ENCODE measurements around the gene PI4K2A. TPM values are rescaled to one million over a fixed set of nuclear protein-coding genes. Genes with fewer than 3 reads are reported as not detected.

Gene PI4K2A
- total RNA-seq: 10 to 100 TPM; 18.0 to 22.9 TPM

DNA sequence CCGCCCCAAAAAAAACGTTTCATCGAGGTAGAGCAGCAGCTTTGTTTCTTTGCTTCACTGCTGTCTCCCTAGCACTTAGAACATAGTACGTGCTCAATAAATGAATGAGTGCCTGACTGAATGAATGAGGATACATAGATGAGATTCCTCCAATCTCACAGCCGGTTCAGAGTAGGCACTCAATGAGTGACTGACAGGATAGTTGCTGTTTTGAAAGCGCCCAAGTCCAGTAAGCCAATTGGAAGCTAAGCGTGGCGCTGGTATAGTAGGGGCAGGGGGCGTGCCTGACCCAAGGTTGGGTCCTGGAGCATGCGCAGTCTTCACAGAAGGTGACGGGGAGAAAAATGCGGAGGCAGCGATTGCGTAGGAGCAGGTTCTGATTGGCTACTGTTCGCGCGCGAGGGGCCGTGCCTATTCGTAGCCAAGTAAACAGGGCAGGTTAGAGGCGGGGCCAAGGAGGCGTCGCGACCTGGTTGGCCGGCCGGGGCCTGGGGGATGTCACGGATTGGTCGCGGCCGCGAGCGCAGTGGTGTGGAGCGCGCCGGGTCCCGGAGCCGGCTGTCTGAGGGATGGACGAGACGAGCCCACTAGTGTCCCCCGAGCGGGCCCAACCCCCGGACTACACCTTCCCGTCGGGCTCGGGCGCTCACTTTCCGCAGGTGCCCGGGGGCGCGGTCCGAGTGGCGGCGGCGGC is at the start of gene PI4K2A:
Gene PI4K2A (plus strand): TSS at position 498 of the 694 bp plus-strand sequence. CDS start 72 bp downstream, at position 570.
- TF ChIP-seq, protein P1, sequence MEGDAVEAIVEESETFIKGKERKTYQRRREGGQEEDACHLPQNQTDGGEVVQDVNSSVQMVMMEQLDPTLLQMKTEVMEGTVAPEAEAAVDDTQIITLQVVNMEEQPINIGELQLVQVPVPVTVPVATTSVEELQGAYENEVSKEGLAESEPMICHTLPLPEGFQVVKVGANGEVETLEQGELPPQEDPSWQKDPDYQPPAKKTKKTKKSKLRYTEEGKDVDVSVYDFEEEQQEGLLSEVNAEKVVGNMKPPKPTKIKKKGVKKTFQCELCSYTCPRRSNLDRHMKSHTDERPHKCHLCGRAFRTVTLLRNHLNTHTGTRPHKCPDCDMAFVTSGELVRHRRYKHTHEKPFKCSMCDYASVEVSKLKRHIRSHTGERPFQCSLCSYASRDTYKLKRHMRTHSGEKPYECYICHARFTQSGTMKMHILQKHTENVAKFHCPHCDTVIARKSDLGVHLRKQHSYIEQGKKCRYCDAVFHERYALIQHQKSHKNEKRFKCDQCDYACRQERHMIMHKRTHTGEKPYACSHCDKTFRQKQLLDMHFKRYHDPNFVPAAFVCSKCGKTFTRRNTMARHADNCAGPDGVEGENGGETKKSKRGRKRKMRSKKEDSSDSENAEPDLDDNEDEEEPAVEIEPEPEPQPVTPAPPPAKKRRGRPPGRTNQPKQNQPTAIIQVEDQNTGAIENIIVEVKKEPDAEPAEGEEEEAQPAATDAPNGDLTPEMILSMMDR (IDR thresholded peaks at IDR 0.05): no peak
- ATAC-seq (ENCODE audit: insufficient number of reproducible peaks, low FRiP score, low read depth) (peak; percentile 95), DNase-seq (ENCODE audit: low spot score) (peak; percentile 97)
- Histone ChIP-seq H3K27me3 (replicated peaks; ENCODE audit: insufficient read depth) (no peaks in the 10 kb centered on the region), H3K4me1 (ENCODE audit: control insufficient read depth in 1 of 2, low read depth in 2 of 2) (peaks cover 15 to 27% of the 10 kb centered on the region in 2 donors), H3K4me3 (peak within 1 kb of the TSS; percentile 94), H3K27ac (peak within 1 kb of the TSS; percentile 76 to 80), H3K9me3 (no peaks in the 10 kb centered on the region), H3K36me3 (peaks cover 11% of the 10 kb centered on the region)

DNA sequence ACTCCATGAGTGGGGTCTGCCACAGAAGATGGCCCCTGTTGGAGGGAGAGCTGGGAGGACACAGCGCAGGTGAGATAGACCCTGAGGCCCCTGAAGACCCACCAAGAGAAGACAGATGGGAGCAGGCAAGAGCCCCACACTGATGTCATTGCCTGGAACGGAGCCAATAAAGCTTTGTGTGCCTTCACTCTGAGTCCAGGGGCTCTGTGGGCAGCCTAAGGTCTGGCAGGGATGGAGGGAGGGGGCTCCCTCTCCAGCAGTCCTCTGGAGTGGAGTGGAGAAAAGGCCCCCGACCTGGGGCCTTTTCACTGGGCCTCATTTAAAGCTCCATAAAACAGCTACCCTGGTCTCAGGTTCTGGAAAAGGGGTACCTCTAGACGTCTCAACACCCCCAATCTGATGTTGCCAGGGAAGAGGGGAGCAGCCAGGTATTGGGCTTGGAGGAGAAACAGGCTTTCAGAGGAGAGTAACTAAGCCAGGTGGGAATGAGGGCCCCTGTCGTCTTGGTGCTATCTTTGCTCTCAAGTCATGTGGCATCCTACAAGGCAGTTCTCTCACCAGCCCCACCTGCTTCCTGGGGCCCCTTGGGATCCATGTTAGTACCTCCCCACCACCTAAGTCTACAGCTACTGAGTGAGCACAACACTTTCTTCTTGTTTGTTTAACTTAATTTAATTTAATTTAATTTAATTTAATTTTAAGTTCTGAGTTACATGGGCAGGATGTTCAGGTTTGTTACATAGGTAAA is 49.5 kb upstream of the PI4K2A start:
- Histone ChIP-seq H3K9me3 (no peaks in the 10 kb centered on the region), H3K4me1 (ENCODE audit: control insufficient read depth in 1 of 2, low read depth in 2 of 2) (peaks cover 16 to 35% of the 10 kb centered on the region in 2 donors), H3K4me3 (no peak overlapping the region), H3K27me3 (replicated peaks; ENCODE audit: insufficient read depth) (no peaks in the 10 kb centered on the region), H3K27ac (no peak overlapping the region), H3K36me3 (no peaks in the 10 kb centered on the region)
- DNase-seq (ENCODE audit: low spot score): no peak
- ATAC-seq (ENCODE audit: insufficient number of reproducible peaks, low FRiP score, low read depth): no peak
- TF ChIP-seq, protein P1 (IDR thresholded peaks at IDR 0.05): no peak

GRCh38 chr10:97593421-97593820 is 47.0 kb upstream of the PI4K2A start:
- TF ChIP-seq, protein P1 (IDR thresholded peaks at IDR 0.05): no peak

GRCh38 chr10:97596101-97597082 is 44.1 kb upstream of the PI4K2A start:
- DNase-seq (ENCODE audit: low spot score) (peak; percentile 63), ATAC-seq (ENCODE audit: insufficient number of reproducible peaks, low FRiP score, low read depth) (peak; percentile 92)
- H3K27me3 ChIP-seq (replicated peaks; ENCODE audit: insufficient read depth): no peaks in the 10 kb centered on the region
- H3K4me1 ChIP-seq (ENCODE audit: control insufficient read depth in 1 of 2, low read depth in 2 of 2): peaks cover 34 to 60% of the 10 kb centered on the region in 2 donors
- H3K4me3 ChIP-seq: peak overlapping the region; percentile 26
- peak overlapping the region; percentile 99 for H3K27ac ChIP-seq
- TF ChIP-seq, protein P1 (IDR thresholded peaks at IDR 0.05): no peak
- H3K9me3 ChIP-seq: no peaks in the 10 kb centered on the region
- no peaks in the 10 kb centered on the region for H3K36me3 ChIP-seq

More at GRCh38 chr10:97593421-97593820, 47.0 kb upstream of the PI4K2A start:
- H3K36me3 ChIP-seq: no peaks in the 10 kb centered on the region
- H3K9me3 ChIP-seq: no peaks in the 10 kb centered on the region
- ATAC-seq (ENCODE audit: insufficient number of reproducible peaks, low FRiP score, low read depth) (peak; percentile 47), DNase-seq (ENCODE audit: low spot score) (no peak)
- peaks cover 34 to 54% of the 10 kb centered on the region in 2 donors for H3K4me1 ChIP-seq (ENCODE audit: control insufficient read depth in 1 of 2, low read depth in 2 of 2)
- H3K27me3 ChIP-seq (replicated peaks; ENCODE audit: insufficient read depth): no peaks in the 10 kb centered on the region
- peak overlapping the region; percentile 27 for H3K4me3 ChIP-seq
- peak overlapping the region; percentile 99 for H3K27ac ChIP-seq
